HL-60/S4 treated with retinoic acid at 250 ng/mL for 4 days and 3 days (cell line): ENCODE data around the gene LSM14A.

Experiments
- in situ Hi-C: fragments of 300-500 bp; cut with MboI; formaldehyde crosslinking; loops from 2 replicates; pipeline ENCODE4 v1.7.0; 2022; ENCODE audit warnings: low sequenced_read_pairs

The LSM14A gene

DNA sequence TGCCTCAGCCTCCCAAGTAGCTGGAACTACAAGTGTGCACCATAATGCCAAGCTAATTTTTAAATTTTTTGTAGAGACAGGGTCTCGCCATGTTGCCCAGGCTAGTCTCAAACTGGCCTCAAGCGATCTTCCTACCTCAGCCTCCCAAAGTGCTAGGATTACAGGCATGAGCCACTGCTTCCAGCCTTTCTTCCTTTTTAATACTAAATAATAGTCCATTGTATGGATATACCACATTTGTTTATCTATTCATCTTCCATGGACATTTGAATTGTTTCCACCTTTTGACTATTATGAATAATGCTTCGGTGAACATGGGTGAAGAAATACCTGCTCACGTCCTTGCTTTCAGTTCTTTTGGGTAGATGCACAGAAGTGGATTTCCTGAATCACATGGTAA is 106.5 kb downstream of the LSM14A start:
- in situ Hi-C loops: no loop called here
